ENCODE measurements around the gene CTU2. TPM values are rescaled to one million over a fixed set of nuclear protein-coding genes. Genes with fewer than 3 reads are reported as not detected.

The CTU2 gene
- total and polyA plus RNA-seq, 2 of the 8 experiments (the other 6 are each of a cell fraction or from before 2014, with no cell fraction given): 32.7 to 42.9 TPM

DNA sequence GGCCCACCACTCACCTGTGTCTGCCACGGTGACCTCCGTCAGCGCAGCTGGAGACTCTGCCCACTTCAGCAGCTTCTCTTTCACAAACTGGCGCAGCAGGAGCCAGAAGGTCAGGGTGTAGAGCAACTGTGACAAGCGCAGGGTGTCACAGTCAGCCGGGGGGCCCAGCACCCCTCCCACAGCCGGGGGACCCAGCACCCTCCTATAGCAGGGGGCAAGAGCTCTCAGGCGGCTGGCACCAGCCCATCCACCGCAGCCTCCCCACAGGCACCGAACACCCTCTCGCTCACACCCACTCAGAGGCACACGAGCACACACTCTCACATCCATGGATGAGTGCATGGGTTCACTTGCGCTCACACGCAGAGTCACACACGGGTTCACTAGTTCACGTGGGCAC lies 28.8 kb downstream of the CTU2 start:
- Histone ChIP-seq H3K27me3 (replicated peaks in 1 of 4; ENCODE audit: control insufficient read depth in 3 of 4, extremely low read depth in 1 of 4, insufficient read depth in 3 of 4, low read length in 3 of 4) (no peaks in the 10 kb centered on the region), H3K14ac (ENCODE audit: insufficient read length) (no peak overlapping the region), H2BK15ac (ENCODE audit: low read length) (no peak overlapping the region), H2BK5ac (ENCODE audit: low read depth, low read length) (no peak overlapping the region; the same call in 1 of the 2 replicates), H3K23ac (ENCODE audit: insufficient read length) (no peak overlapping the region), H3K9ac (replicated peaks in 1 of 4; ENCODE audit: extremely low read depth in 1 of 4, low read depth in 3 of 4, low read length in 3 of 4) (no peak overlapping the region), H2AFZ (ENCODE audit: low read length) (no peak overlapping the region), H3K4me1 (replicated peaks in 1 of 4; ENCODE audit: control insufficient read depth in 3 of 4, insufficient read depth in 4 of 4, low read length in 3 of 4) (peaks cover 0 to 5% (median 0%) of the 10 kb centered on the region in 4 experiments; a peak in 1 of 7 replicates), H3K79me1 (ENCODE audit: low read depth, low read length) (no peaks in the 10 kb centered on the region), H3K79me2 (ENCODE audit: control insufficient read depth in 1 of 2, insufficient read depth in 2 of 2, low read length in 2 of 2) (no peaks in the 10 kb centered on the region), H4K20me1 (replicated peaks in 1 of 2; ENCODE audit: control insufficient read depth in 1 of 2, insufficient read depth in 2 of 2, low read length in 2 of 2) (peaks cover 0 to 11% of the 10 kb centered on the region in 2 experiments), H2BK120ac (replicated peaks; ENCODE audit: low read depth, low read length) (no peak overlapping the region), H3K23me2 (ENCODE audit: low read depth, low read length) (no peaks in the 10 kb centered on the region), H2AK5ac (ENCODE audit: low read depth, low read length) (no peak overlapping the region), H3K9me3 (ENCODE audit: insufficient read depth in 2 of 2, low read depth in 1 of 2, low read length in 1 of 2) (no peaks in the 10 kb centered on the region), H4K5ac (ENCODE audit: insufficient read length, low read depth, low read length) (no peak overlapping the region), H3K4me2 (ENCODE audit: insufficient read depth in 1 of 2, low read depth in 2 of 2, low read length in 2 of 2) (no peak overlapping the region), H3K4me3 (ENCODE audit: extremely low read depth in 1 of 4, insufficient read depth in 2 of 4, low read depth in 3 of 4, low read length in 4 of 4) (no peak overlapping the region), H3K4ac (replicated peaks; ENCODE audit: insufficient read length, low read depth, low read length) (no peak overlapping the region), H4K8ac (ENCODE audit: extremely low read depth, insufficient read depth, low read length) (no peak overlapping the region), H3K18ac (ENCODE audit: extremely low read depth, low read length) (no peak overlapping the region), H3K27ac (ENCODE audit: low read depth, low read length) (no peak overlapping the region), H4K91ac (replicated peaks; ENCODE audit: insufficient read length, low read length) (no peak overlapping the region), H3K36me3 (ENCODE audit: control insufficient read depth in 2 of 4, insufficient read depth in 4 of 4, low read length in 3 of 4) (peaks cover 0 to 18% (median under 1%) of the 10 kb centered on the region in 4 experiments; a peak in 2 of 8 replicates), H2BK12ac (ENCODE audit: low read depth, low read length) (no peak overlapping the region), H2BK20ac (ENCODE audit: low read length) (0 out of 2 replicates have a peak overlapping the region, but pooled peaks have one; percentile 18), H3K56ac (replicated peaks; ENCODE audit: insufficient read length, low read depth, low read length) (no peak overlapping the region)
- FAIRE-seq: no peak
- ChIA-PET POLR2A (ENCODE audit: partially characterized antibody) (interaction anchor here (1.3 to 3.1 kb wide), 2 partner anchors 70 to 75 kb away, joined by 3 to 14 read pairs; no protein-coding TSS in a partner anchor), CTCF (ENCODE audit: partially characterized antibody) (interaction anchor here (0.8 to 10.0 kb wide), 9 partner anchors 18 to 432 kb away, joined by 3 to 251 read pairs (median 4); partner anchors contain the start of gene PIEZO1)
- no peak for DNase-seq (ENCODE audit: low read depth in 1 of 2, low spot score in 2 of 2)
- 87% methylated on average over 15 of the region's 16 CpGs; no CpG with 5 or more reads in 1 of the 2 experiments for WGBS, 2 experiments (ENCODE audit: extremely low coverage in 1 of 2, insufficient coverage in 1 of 2, insufficient read length in 1 of 2, insufficient replicate concordance in 2 of 2, low coverage in 1 of 2, low lambda C conversion rate in 2 of 2, missing lambda C conversion rate in 1 of 2)
- TF ChIP-seq JUND (IDR thresholded peaks at IDR 0.05; ENCODE audit: low read length) (no peak), CHD2 (IDR thresholded peaks at IDR 0.05; ENCODE audit: low read length) (no peak), NRF1 (IDR thresholded peaks at IDR 0.05; ENCODE audit: low read depth, low read length) (no peak), HDAC6 (IDR thresholded peaks at IDR 0.05; ENCODE audit: low read depth, low read length) (no peak)

Measured in H1 (cell line).